ENCODE data around the gene GATAD2A.
"Not testable (repeated sequence)": the region's sequence is repeated elsewhere in the genome, so short reads cannot be mapped to it uniquely, and the experiment has no call there.

GATAD2A gene

GRCh38 chr19:19468424-19469050 lies 63.1 kb downstream of the GATAD2A start:
- no peak for DNase-seq

- DNase-seq: no peak
Observed at GRCh38 chr19:19470579-19470978, 65.1 kb downstream of the GATAD2A start.

- no peak for DNase-seq
Observed at GRCh38 chr19:19471682-19472081, 66.2 kb downstream of the GATAD2A start.

- DNase-seq: not testable (repeated sequence)
Observed at GRCh38 chr19:19472106-19472505, 66.6 kb downstream of the GATAD2A start.

- no peak for DNase-seq
Observed at GRCh38 chr19:19475015-19475765, 69.7 kb downstream of the GATAD2A start.

GRCh38 chr19:19475849-19476828 lies 70.7 kb downstream of the GATAD2A start:
- no peak for DNase-seq

- DNase-seq: no peak
Observed at GRCh38 chr19:19477705-19478383, 72.4 kb downstream of the GATAD2A start.

GRCh38 chr19:19480688-19481087 lies 75.2 kb downstream of the GATAD2A start:
- DNase-seq: no peak

GRCh38 chr19:19482809-19483596 lies 77.5 kb downstream of the GATAD2A start:
- no peak for DNase-seq

GRCh38 chr19:19485161-19485997 lies 79.9 kb downstream of the GATAD2A start:
- DNase-seq: no peak

- no peak for DNase-seq
Observed at GRCh38 chr19:19485998-19486290, 80.5 kb downstream of the GATAD2A start.

GRCh38 chr19:19486343-19487076 lies 81.0 kb downstream of the GATAD2A start:
- no peak for DNase-seq

- DNase-seq: no peak
Observed at GRCh38 chr19:19487077-19487949, 81.8 kb downstream of the GATAD2A start.

GRCh38 chr19:19487950-19488874 lies 82.7 kb downstream of the GATAD2A start:
- DNase-seq: no peak

- peak; percentile 96 for DNase-seq
Observed at GRCh38 chr19:19488875-19489690, 83.6 kb downstream of the GATAD2A start.

- no peak for DNase-seq
Observed at GRCh38 chr19:19489804-19490204, 84.3 kb downstream of the GATAD2A start.

All from CD4-positive, alpha-beta T cell treated with Interleukin-12 subunit alpha and Interleukin-12 subunit beta, for 1 hour (primary cell).